GM18519 (cell line): ENCODE measurements around the gene FAM180A.
"Not testable (repeated sequence)": the region's sequence is repeated elsewhere in the genome, so short reads cannot be mapped to it uniquely, and the experiment has no call there.

ENCODE experiments used
- ATAC-seq: cut with Tn5 transposase; IDR thresholded peaks from one replicate; pipeline ENCODE4 v1.9.1; 2021; ENCODE audit warnings: mild to moderate bottlenecking, moderate library complexity; ENCODE audit not compliant: unreplicated experiment, low FRiP score

Gene FAM180A

GRCh38 chr7:135716677-135717238 is 31.9 kb downstream of the FAM180A start:
- ATAC-seq: no peak

- no peak for ATAC-seq
Observed at GRCh38 chr7:135715673-135716072, 32.9 kb downstream of the FAM180A start.

DNA sequence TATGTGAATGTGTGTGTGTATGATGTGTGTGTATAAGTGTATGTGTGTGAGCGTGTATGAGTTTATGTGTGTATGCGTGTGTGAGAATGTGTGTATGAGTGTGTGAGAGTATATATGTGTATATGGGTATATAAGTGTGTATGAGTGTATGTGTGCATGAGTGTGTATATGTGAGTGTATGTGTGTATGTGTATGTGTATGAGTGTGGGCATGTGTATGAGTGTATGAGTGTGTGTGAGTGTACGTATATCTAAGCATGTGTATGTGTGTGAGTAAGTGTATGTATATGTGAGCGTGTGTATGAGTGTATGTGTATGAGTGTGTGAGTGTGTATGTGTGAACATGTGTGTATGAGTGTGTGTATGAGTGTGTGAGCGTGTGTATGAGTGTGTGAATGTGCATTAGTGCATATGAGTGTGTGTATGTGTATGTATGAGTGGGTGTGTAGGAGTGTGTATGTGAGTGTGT is 33.5 kb downstream of the FAM180A start:
- ATAC-seq: no peak

- ATAC-seq: no peak
Observed at GRCh38 chr7:135714534-135715009, 34.0 kb downstream of the FAM180A start.

GRCh38 chr7:135713836-135714470 is 34.7 kb downstream of the FAM180A start:
- ATAC-seq: no peak

DNA sequence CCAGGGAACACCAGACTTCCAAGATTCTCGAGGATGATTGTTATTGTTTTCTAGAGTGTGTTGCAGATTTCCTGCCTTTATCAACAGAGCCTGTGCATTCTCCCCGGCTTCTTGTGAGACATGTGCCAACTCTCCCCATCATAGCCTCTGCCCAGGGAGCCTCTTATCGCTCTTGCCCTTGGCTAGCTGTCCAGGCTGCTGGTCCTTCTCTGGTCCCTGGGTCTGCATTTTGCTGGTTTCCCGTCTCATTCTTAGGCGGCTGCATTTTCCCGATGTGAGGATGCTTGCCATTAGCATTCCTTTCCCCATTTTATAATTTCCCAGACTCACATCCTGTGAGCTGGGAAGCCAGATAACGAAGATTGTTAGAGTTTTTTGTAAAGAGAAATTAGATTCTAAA is 35.8 kb downstream of the FAM180A start:
- ATAC-seq: no peak

GRCh38 chr7:135712182-135712782 is 36.3 kb downstream of the FAM180A start:
- no peak for ATAC-seq

- no peak for ATAC-seq
Observed at GRCh38 chr7:135711139-135711469, 37.5 kb downstream of the FAM180A start.

- no peak for ATAC-seq
Observed at GRCh38 chr7:135710417-135711138, 38.0 kb downstream of the FAM180A start.

GRCh38 chr7:135709508-135709907 is 39.1 kb downstream of the FAM180A start:
- ATAC-seq: no peak

DNA sequence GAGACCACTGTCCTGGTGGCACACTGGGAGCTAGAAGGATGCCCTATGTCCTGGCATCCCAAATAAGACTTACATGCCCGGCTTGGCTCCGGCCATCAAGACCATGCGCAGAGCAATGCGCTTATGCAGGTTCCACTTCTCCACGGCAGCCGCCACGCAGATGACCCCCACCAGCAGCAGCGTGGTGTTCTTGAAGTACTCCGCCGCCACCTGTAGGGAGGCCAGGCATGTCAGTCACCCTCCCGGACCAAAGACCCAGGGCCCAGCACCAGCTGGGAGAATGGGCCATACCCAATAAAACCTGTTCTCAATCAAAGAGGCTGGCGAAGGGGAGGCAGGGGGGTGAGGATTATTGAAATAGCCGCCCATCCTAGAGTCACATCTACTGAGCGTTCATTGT is 40.6 kb downstream of the FAM180A start:
- ATAC-seq: no peak

DNA sequence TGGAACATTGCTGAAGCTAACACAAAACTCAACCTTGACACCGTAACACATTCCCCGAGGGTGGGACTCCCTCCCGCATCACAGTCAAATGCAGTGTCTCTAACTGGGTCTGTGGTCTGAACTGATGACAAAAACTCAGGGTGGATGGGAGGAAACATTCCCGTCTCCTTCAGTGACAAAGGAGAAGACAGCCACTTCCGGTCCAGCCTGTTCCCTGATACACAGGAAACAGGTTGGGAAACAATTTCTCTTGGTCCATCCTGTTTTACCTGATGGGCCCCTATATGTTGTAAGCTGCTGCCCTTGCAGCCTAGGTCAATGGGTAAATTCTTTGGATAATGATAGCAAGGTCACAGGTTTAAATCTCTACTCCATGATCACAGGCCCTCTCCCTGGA is 41.0 kb downstream of the FAM180A start:
- no peak for ATAC-seq

DNA sequence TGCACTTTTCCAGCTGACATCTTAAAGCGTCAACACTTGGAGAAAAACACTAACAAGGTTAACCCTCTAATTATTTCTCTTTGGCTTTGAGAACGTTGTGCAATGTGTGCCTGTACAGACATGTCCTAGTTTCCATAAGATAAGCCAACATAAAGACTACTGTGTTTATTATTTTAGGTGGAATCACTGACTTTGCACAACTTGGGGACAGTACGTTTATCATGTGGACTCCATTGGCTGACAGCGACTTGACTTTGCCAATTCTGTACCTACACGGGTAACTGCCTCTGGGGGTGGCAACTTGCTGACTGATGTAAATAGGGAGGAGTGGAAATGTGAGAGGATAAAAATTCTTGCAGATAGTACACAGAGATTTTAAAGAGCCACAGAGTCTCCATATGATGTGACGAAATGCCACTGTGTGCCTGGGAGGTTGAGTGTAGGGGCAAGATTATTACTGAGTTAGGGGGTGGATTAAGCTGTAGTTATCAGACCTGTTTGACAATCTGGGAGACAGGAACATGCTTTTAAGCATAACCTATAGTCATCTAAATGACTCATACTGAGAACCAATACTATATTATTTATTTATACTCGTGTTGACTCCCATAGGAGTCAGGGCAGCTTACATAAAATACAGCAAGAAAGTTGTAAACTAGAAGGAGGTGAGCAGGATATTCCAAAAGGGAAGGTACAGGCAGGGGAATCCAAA is 41.6 kb downstream of the FAM180A start:
- no peak for ATAC-seq

DNA sequence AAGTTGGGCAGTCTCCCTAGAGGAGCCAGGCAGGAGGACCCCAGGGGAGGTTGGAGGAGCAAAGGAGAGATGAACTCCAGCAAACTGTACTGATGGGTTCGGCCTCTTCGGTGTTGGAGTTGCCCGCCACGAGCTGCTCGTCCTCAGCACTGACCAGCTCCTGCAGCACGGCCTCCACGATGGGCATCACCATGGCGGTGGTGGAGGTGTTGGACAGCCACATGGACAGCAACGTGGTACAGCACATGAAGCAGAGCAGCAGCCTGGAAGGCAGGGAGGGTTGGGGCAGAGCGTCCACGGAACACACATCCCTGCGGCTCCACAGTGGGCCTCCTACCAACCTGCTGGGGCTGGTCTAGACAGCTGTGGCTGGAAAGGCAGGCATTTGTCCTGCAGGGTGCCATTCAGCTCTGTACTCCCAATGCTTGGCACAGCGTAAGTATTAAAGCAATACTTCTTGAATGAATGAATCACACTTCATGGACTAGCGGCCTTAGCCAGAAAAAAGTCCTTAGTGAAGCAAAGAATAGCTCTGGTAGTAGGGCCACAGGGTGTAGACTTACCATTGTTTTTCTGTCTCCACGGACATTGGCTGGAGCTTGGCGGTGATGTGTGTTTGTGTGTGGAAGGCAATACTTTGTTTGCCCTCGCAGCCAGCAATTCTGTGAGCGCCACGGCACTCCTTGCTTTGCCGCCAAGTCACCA is 42.4 kb downstream of the FAM180A start:
- ATAC-seq: no peak

- ATAC-seq: no peak
Observed at GRCh38 chr7:135704698-135705097, 43.9 kb downstream of the FAM180A start.

- ATAC-seq: peak; percentile 42
Observed at GRCh38 chr7:135704074-135704473, 44.5 kb downstream of the FAM180A start.

DNA sequence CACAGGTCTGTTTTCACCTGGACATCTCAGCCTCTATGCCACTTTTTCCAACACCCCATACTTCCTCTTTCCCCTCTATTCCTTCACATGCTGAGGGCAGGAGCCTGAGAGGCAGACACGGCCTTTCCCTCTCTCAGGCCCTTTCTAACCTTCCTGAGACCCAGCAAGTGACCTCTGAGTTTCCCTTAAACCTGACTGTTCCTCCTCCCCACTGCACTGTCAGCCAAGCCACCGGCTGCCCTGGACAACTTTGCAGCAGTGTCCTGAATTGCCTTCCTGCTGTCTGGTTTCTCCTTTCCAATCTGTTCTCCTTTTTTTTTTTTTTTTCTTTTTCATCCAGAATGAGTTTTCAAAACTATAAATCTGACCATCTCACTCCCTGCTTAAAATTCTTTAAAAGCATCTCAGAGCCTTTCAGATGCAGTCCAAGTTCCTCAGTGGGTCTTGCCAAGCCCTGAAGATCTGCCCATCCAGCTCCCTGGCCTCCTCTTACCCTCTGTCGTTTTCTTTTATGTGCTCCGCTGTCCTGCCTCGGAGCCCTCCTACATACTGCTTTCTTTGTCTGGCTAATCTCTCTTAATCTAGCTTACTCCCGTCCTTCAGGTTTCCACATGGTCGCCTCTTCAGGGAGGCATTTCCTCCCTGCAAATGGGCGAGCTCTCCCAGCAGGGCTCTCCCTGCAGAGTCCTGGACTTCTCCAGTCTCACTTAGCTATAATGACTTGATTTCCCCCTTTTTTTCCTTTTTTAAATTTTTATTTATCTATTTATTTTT is 51.1 kb downstream of the FAM180A start:
- no peak for ATAC-seq

DNA sequence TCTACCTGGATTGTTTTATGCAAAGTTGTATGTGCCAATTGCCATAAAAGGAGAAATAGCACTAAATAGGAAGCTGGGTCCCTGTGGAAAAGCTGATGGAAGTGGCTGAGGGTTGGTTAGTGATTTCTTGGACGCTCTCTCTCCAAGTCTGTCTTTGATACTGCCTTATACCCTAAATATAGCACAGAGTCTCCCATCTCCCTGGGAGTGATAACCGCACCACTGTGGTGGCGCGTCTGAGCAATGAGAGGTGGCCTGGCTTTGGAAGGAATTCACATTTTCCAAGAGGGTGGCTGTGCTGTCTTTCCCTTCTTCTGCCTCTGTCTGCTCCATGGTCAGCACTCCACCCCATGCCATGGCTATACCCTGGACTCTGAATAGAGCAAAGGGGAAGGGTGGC is 55.1 kb downstream of the FAM180A start:
- ATAC-seq: no peak

GRCh38 chr7:135692606-135693005 is 56.0 kb downstream of the FAM180A start:
- ATAC-seq: not testable (repeated sequence)
